ENCODE data around the gene HORMAD2.
"Not testable (repeated sequence)": the region's sequence is repeated elsewhere in the genome, so short reads cannot be mapped to it uniquely, and the experiment has no call there.

Gene HORMAD2

DNA sequence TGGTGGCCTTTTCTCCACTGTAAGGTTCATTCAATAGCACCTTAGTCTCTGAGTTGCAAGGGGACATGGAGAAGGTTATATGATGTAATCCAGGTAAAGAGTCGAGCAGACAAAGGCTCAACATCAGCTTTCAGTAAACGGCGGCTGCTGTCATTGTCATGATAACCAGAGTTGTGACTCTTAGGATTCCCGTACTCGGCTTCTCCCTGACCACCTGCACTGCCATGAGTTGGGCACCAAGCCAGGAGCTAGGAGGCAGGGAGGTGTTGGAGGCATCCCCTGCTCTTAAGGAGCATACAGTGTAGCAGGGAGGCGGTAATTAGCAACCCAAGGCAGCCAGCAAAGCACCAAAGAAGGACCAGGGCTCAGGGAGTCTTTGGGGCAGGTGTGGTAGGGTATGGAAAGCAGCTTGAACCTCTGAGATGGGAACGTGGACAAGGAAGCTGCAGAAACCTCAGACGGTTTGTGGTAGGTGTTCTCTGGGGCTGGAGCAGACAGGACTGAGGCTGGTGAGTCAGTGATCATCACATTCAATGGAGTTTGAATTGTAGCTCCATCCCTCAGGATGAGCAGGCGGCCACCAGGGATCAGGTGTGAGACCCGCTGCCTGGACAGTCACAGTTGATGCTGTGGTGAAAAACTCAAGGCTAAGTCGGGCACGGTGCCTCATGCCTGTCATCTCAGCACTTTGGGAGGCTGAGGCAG is 134.6 kb downstream of the HORMAD2 start:
- in situ Hi-C loops (cut with HindIII; ENCODE audit: low pct_ligation_motif_present, low pct_unique_long_range_greater_than_20kb, low sequenced_read_pairs): no loop called here
- DNase-seq: no peak

- in situ Hi-C loops (cut with HindIII; ENCODE audit: low pct_ligation_motif_present, low pct_unique_long_range_greater_than_20kb, low sequenced_read_pairs); DNase-seq: not testable (repeated sequence)
These were observed 136.0 kb downstream of the HORMAD2 start for GRCh38 chr22:30216272-30216671.

GRCh38 chr22:30216710-30217109 is 136.4 kb downstream of the HORMAD2 start:
- DNase-seq: no peak
- in situ Hi-C loops (cut with HindIII; ENCODE audit: low pct_ligation_motif_present, low pct_unique_long_range_greater_than_20kb, low sequenced_read_pairs): no loop called here

DNA sequence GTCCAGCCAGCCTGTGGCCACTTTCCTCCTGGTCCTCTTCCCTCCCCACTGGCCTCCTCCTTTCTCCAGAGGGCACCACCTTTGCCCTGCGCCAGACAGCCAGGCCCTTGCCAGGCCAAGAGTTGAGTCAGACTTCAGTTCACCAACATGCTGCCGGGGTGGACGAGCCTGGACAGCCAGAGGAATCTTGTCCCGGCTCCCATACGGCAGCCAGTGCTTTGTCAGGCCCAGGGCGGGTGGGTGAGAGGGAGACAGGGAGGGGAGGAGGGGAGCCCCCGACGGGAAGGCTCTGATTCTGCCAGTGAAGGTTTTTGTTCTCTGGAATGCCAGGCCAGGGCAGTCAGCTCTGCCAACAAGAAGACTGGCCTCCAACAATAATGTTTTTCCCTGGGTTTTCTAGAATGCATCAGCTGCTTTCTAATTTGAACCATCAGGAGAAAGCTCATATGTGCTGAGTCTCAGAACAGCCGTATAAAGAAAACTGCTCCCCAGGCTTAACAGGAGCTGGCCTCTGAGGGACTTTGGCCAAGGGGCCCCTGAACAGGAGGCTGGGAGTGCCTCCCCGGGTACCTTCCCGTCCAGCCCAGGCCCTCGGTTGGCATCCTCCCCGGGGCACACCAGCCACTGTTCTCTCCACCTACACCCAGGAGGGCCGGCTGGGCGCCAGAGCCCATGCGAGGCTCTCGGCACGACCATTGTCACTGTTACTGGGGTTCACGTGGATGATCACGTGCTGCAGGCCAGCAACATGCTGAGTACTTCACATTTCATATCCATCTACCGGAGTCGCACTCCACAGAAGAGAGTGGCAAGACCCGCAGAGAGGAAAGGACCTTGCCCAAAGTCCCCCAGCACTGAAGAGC is 137.7 kb downstream of the HORMAD2 start:
- in situ Hi-C loops (cut with HindIII; ENCODE audit: low pct_ligation_motif_present, low pct_unique_long_range_greater_than_20kb, low sequenced_read_pairs): no loop called here
- DNase-seq: no peak

- no peak for DNase-seq
- in situ Hi-C loops (cut with HindIII; ENCODE audit: low pct_ligation_motif_present, low pct_unique_long_range_greater_than_20kb, low sequenced_read_pairs): no loop called here
These were observed 138.9 kb downstream of the HORMAD2 start for GRCh38 chr22:30219049-30219654.

- no peak for DNase-seq
- in situ Hi-C loops (cut with HindIII; ENCODE audit: low pct_ligation_motif_present, low pct_unique_long_range_greater_than_20kb, low sequenced_read_pairs): no loop called here
These were observed 139.5 kb downstream of the HORMAD2 start for GRCh38 chr22:30219668-30220278.

- no peak for DNase-seq
- in situ Hi-C loops (cut with HindIII; ENCODE audit: low pct_ligation_motif_present, low pct_unique_long_range_greater_than_20kb, low sequenced_read_pairs): no loop called here
These were observed 140.2 kb downstream of the HORMAD2 start for GRCh38 chr22:30220338-30221012.

DNA sequence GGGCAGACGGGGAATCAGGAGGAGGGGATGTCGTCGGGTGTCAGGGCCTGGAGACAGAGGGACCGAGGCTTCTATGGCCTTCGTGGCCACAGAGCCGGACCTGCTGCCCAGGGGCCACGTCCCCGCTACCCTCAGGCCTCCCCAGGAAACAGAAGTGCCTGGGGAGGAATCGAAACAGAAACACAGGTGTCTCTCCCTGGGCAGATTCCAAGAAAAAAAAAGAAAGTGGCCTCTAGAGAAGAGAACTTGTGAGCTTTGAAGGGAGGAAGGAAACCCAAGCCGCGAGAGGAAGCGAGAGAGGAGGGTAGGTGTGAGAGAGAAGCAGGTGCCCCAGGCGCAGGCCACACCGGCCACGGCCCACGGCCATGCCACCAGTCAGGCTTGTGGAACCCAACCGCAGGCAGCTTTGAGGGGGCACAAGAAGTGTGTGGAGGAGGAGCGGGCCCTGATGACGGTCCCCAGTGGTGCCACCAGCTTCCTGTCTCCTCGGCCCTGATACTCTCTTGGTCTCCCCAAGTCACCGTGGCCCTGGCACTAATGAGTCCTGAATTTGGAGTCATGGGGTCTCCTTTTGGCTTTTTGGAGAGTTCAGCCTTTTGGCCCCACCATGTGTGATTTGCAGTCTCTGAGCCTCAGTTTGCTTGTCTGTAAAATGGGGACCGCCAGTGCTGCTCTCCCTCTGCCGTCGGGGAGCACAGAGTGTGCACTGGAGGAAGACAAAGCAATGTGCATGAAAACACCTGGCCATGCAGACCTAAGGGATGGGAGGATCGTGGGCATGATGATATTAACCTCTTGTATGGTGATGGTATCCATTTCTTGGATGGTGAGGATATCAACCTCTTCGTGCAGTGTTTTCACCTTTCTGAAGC is 141.1 kb downstream of the HORMAD2 start:
- in situ Hi-C loops (cut with HindIII; ENCODE audit: low pct_ligation_motif_present, low pct_unique_long_range_greater_than_20kb, low sequenced_read_pairs): no loop called here
- no peak for DNase-seq

GRCh38 chr22:30222321-30222720 is 142.1 kb downstream of the HORMAD2 start:
- DNase-seq: no peak
- in situ Hi-C loops (cut with HindIII; ENCODE audit: low pct_ligation_motif_present, low pct_unique_long_range_greater_than_20kb, low sequenced_read_pairs): no loop called here

DNA sequence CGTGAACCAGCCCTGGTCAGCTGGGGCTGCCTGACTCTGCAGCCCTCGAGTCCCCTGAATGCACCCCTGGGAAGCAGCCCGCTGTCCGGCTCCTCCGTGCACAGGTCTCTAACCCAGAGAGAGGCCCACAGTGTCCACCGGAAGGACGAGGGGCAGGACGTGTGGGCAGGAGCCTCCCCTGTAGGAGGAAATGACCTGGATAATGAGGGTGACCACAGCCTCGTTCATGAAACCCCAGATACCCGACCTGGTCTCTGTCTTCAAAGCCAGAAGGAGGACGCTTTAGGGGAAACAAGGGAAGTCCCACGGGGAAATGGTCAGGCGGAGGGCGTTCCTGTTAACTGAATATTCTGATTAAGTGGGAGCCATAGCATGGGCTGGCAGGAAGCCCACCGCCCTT is 143.0 kb downstream of the HORMAD2 start:
- in situ Hi-C loops (cut with HindIII; ENCODE audit: low pct_ligation_motif_present, low pct_unique_long_range_greater_than_20kb, low sequenced_read_pairs): no loop called here
- DNase-seq: no peak

DNA sequence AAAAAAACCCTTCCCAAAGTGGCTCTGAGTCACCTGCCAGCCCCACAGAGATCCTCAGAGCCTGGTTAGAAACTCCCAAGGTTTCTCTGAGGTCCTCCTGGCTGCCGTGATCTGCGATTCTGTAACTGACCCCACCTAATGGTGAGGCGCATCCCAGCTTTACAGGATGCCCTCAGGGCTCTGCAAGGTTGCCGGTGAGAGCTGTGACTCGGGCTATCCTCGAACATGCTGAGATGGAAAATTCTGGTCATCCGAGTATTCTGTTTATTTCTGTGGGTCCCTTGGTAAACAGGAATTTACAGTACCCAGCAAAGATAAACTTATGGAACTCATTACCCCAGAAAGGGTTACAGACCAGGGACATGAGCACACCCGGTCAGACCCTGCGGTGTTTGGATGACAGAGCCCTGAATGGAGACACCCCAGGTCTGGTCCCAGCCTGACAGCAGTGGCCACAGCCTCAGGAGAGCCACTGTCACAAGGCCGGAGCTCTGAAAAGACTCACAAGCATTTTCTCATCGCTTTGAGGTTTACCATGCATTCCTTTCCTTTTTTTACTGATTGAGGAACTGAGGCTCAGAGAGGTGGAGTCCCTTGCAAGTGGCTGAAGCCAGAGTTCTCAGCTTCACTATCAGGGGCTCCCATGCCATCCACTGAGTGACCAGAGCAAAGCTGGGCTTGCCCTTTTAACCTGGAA is 144.0 kb downstream of the HORMAD2 start:
- DNase-seq: no peak
- in situ Hi-C loops (cut with HindIII; ENCODE audit: low pct_ligation_motif_present, low pct_unique_long_range_greater_than_20kb, low sequenced_read_pairs): no loop called here

- in situ Hi-C loops (cut with HindIII; ENCODE audit: low pct_ligation_motif_present, low pct_unique_long_range_greater_than_20kb, low sequenced_read_pairs): no loop called here
- DNase-seq: no peak
These were observed 145.1 kb downstream of the HORMAD2 start for GRCh38 chr22:30225220-30225927.

DNA sequence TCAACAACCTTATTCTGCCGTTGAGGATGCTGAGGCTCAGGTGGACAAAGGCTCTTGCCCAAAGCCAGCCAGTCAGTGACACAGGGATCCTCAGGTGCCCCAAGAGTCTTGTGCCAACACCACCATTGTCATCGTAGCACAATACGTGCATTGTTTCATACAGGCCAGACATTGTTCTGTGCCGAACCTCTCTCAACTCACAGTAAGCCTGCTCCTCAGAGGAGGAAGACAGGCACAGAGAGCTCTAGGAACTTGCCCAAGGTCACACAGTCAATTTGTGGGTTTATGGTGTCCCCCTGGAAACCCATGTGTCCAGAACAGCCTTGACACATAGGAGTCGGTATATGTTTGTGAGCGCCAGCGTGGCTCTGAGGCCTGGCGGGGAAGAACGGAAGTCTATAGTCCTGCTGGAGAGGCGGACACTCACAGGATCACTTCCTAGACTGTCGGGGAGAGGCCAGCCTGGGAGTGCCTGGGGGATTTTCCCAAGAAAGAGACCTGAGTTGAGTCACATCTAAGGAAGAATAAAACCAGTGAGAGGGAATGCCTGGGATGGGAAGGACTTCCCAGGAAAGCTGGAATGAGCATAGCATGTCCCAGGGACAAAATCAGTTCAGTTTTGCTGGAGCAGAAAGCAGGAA is 146.0 kb downstream of the HORMAD2 start:
- in situ Hi-C loops (cut with HindIII; ENCODE audit: low pct_ligation_motif_present, low pct_unique_long_range_greater_than_20kb, low sequenced_read_pairs): no loop called here
- DNase-seq: no peak

Measured in ACHN (cell line).